ENCODE results near the gene ZNRF2.

ZNRF2 gene

GRCh38 chr7:30249986-30250774 is 34.2 kb upstream of the ZNRF2 start:
- H3K4me3 ChIP-seq (ENCODE audit: extremely low read depth, insufficient read depth, low read length, poor library complexity, severe bottlenecking), result no peak overlapping the region
- no peaks in the 10 kb centered on the region for H3K9me3 ChIP-seq (ENCODE audit: control insufficient read depth, low read length)
- H3K36me3 ChIP-seq (ENCODE audit: control insufficient read depth, insufficient read depth, low read length), result no peaks in the 10 kb centered on the region
- no peaks in the 10 kb centered on the region for H3K4me1 ChIP-seq (ENCODE audit: control insufficient read depth, insufficient read depth, low read length, poor library complexity, severe bottlenecking)
- WGBS, 2 experiments (ENCODE audit: insufficient coverage in 2 of 2), result 71% methylated on average over 1 of the region's 2 CpGs; no CpG with 5 or more reads in 1 of the 2 experiments
- H3K27ac ChIP-seq (ENCODE audit: low read depth, low read length, severe bottlenecking), result no peak overlapping the region

DNA sequence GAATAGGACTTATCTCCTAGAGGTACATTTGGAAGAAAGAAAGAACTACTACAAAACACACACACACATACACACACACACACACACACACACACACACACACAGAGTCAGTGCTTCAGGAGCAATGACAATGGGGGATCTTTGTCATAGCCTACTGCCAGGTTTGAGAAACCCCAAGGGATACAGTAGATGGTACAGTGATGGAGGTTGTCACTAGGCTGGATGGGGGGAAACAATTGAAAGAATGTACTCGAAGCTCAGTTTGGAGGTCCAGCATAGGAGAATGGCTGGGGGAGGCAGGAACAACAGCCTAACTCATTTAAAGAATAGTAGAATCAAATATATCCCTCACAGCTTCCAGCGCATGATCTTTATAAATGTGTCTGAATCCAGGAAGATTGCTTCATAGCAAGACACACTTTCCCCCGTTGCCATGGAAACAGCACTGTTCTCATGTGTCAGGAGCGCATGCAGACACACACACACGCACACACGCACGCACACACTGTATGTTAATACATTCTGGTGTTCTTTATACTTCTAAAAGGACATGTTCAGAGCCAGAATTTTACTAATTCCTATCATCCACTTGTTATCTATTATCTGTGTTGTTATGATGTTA is 32.6 kb upstream of the ZNRF2 start:
- H3K36me3 ChIP-seq (ENCODE audit: control insufficient read depth, insufficient read depth, low read length), result no peaks in the 10 kb centered on the region
- no peaks in the 10 kb centered on the region for H3K9me3 ChIP-seq (ENCODE audit: control insufficient read depth, low read length)
- 100% methylated on average over 2 of the region's 7 CpGs for WGBS, 2 experiments (ENCODE audit: insufficient coverage in 2 of 2)
- no peaks in the 10 kb centered on the region for H3K4me1 ChIP-seq (ENCODE audit: control insufficient read depth, insufficient read depth, low read length, poor library complexity, severe bottlenecking)
- no peak overlapping the region for H3K27ac ChIP-seq (ENCODE audit: low read depth, low read length, severe bottlenecking)
- H3K4me3 ChIP-seq (ENCODE audit: extremely low read depth, insufficient read depth, low read length, poor library complexity, severe bottlenecking), result no peak overlapping the region

DNA sequence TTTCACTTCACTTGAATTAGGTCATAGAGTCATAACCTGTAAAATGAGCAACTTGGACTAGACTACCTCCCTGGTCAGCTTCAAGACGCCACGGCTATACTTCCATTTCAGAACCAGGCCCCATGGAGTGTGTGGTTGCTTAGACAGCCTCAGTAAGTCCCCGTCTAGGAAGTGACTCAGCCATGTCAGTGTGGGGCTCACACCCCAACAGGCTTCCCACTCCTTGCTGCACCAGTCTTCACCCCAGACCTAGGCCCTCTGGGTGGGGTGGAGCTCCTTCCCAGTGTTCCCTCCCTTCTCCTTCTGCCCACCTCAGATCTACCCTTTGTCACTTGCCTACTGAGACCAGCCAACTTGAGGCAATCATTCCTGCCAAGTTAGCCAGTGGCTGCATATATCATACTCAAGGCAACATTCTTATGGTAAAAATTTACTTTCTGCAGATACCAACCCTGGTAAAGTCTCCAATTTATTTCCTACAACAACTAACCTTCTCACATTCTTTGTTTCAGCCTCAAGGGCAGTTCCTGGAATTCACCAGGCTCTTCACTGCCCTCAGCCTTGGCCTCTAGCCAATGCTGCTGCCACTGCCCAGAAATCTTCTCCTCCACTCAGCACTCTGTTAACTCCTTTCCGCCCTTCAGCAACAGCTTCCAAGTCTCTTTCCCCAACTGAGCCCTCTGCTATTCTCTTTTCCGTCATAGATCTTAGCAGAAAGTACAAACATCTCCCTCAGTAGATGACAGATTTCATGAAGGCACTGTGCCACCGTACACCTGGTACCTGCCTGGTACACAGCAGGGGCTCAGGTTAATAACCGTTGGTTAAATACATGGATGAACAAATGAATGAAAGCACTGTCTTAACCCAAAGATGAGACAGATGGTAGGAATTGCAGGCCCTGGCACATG is 31.3 kb upstream of the ZNRF2 start:
- 88 to 92% methylated on average over 7 of the region's 7 CpGs for WGBS, 2 experiments (ENCODE audit: insufficient coverage in 2 of 2)
- no peaks in the 10 kb centered on the region for H3K36me3 ChIP-seq (ENCODE audit: control insufficient read depth, insufficient read depth, low read length)

GRCh38 chr7:30253796-30254165 is 30.6 kb upstream of the ZNRF2 start:
- H3K27ac ChIP-seq (ENCODE audit: low read depth, low read length, severe bottlenecking), result no peak overlapping the region
- 49 to 80% methylated on average over 2 to 3 of the region's 3 CpGs for WGBS, 2 experiments (ENCODE audit: insufficient coverage in 2 of 2)
- no peak overlapping the region for H3K4me3 ChIP-seq (ENCODE audit: extremely low read depth, insufficient read depth, low read length, poor library complexity, severe bottlenecking)
- H3K4me1 ChIP-seq (ENCODE audit: control insufficient read depth, insufficient read depth, low read length, poor library complexity, severe bottlenecking), result no peaks in the 10 kb centered on the region
- no peaks in the 10 kb centered on the region for H3K9me3 ChIP-seq (ENCODE audit: control insufficient read depth, low read length)
- no peaks in the 10 kb centered on the region for H3K36me3 ChIP-seq (ENCODE audit: control insufficient read depth, insufficient read depth, low read length)

More for the DNA sequence above, 31.3 kb upstream of the ZNRF2 start:
- Histone ChIP-seq H3K4me1 (ENCODE audit: control insufficient read depth, insufficient read depth, low read length, poor library complexity, severe bottlenecking) (no peaks in the 10 kb centered on the region), H3K27ac (ENCODE audit: low read depth, low read length, severe bottlenecking) (no peak overlapping the region), H3K4me3 (ENCODE audit: extremely low read depth, insufficient read depth, low read length, poor library complexity, severe bottlenecking) (no peak overlapping the region), H3K9me3 (ENCODE audit: control insufficient read depth, low read length) (no peaks in the 10 kb centered on the region)

GRCh38 chr7:30254248-30254647 is 30.1 kb upstream of the ZNRF2 start:
- no peak overlapping the region for H3K4me3 ChIP-seq (ENCODE audit: extremely low read depth, insufficient read depth, low read length, poor library complexity, severe bottlenecking)
- no peaks in the 10 kb centered on the region for H3K4me1 ChIP-seq (ENCODE audit: control insufficient read depth, insufficient read depth, low read length, poor library complexity, severe bottlenecking)
- H3K9me3 ChIP-seq (ENCODE audit: control insufficient read depth, low read length), result no peaks in the 10 kb centered on the region
- 83 to 97% methylated on average over 3 of the region's 5 CpGs for WGBS, 2 experiments (ENCODE audit: insufficient coverage in 2 of 2)
- no peak overlapping the region for H3K27ac ChIP-seq (ENCODE audit: low read depth, low read length, severe bottlenecking)
- no peaks in the 10 kb centered on the region for H3K36me3 ChIP-seq (ENCODE audit: control insufficient read depth, insufficient read depth, low read length)

GRCh38 chr7:30254717-30255063 is 29.7 kb upstream of the ZNRF2 start:
- H3K9me3 ChIP-seq (ENCODE audit: control insufficient read depth, low read length), result no peaks in the 10 kb centered on the region
- 100% methylated on average over 1 to 3 of the region's 4 CpGs for WGBS, 2 experiments (ENCODE audit: insufficient coverage in 2 of 2)
- H3K36me3 ChIP-seq (ENCODE audit: control insufficient read depth, insufficient read depth, low read length), result no peaks in the 10 kb centered on the region
- no peak overlapping the region for H3K27ac ChIP-seq (ENCODE audit: low read depth, low read length, severe bottlenecking)
- H3K4me3 ChIP-seq (ENCODE audit: extremely low read depth, insufficient read depth, low read length, poor library complexity, severe bottlenecking), result no peak overlapping the region
- H3K4me1 ChIP-seq (ENCODE audit: control insufficient read depth, insufficient read depth, low read length, poor library complexity, severe bottlenecking), result no peaks in the 10 kb centered on the region

GRCh38 chr7:30255064-30255769 is 29.2 kb upstream of the ZNRF2 start:
- H3K4me3 ChIP-seq (ENCODE audit: extremely low read depth, insufficient read depth, low read length, poor library complexity, severe bottlenecking), result no peak overlapping the region
- H3K4me1 ChIP-seq (ENCODE audit: control insufficient read depth, insufficient read depth, low read length, poor library complexity, severe bottlenecking), result no peaks in the 10 kb centered on the region
- no peaks in the 10 kb centered on the region for H3K36me3 ChIP-seq (ENCODE audit: control insufficient read depth, insufficient read depth, low read length)
- H3K27ac ChIP-seq (ENCODE audit: low read depth, low read length, severe bottlenecking), result no peak overlapping the region
- no peaks in the 10 kb centered on the region for H3K9me3 ChIP-seq (ENCODE audit: control insufficient read depth, low read length)
- WGBS, 2 experiments (ENCODE audit: insufficient coverage in 2 of 2), result 100% methylated on average over 1 of the region's 4 CpGs; no CpG with 5 or more reads in 1 of the 2 experiments

DNA sequence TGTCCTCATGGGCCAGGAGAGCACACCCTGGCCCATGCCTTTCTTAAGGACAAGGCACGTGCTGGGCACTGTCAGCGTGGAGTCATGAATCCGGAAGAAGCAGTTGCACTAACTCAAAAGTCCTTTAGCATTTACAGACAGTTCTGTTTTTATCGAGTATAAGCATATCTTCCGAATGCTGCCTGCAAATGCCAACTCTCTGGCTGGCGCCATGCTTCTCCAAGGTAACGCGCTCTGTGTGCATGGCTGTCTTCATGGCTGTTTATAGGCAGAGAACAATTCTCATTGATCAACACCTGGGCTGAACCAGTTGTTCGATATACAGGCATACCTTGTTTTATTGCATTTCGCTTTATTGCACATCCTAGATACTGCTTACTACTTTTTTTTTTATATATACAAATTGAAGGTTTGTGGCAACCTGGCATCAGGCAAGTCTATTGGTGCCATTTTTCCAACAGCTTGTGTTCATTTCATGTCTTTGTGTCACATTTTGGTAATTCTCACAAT is 28.0 kb upstream of the ZNRF2 start:
- H3K36me3 ChIP-seq (ENCODE audit: control insufficient read depth, insufficient read depth, low read length), result no peaks in the 10 kb centered on the region
- no peaks in the 10 kb centered on the region for H3K9me3 ChIP-seq (ENCODE audit: control insufficient read depth, low read length)
- WGBS, 2 experiments (ENCODE audit: insufficient coverage in 2 of 2), result 81 to 87% methylated on average over 8 of the region's 10 CpGs
- no peak overlapping the region for H3K27ac ChIP-seq (ENCODE audit: low read depth, low read length, severe bottlenecking)
- no peaks in the 10 kb centered on the region for H3K4me1 ChIP-seq (ENCODE audit: control insufficient read depth, insufficient read depth, low read length, poor library complexity, severe bottlenecking)
- H3K4me3 ChIP-seq (ENCODE audit: extremely low read depth, insufficient read depth, low read length, poor library complexity, severe bottlenecking), result no peak overlapping the region

- no peak overlapping the region for H3K4me3 ChIP-seq (ENCODE audit: extremely low read depth, insufficient read depth, low read length, poor library complexity, severe bottlenecking)
- no peaks in the 10 kb centered on the region for H3K4me1 ChIP-seq (ENCODE audit: control insufficient read depth, insufficient read depth, low read length, poor library complexity, severe bottlenecking)
- WGBS, 2 experiments (ENCODE audit: insufficient coverage in 2 of 2), result no CpG with 5 or more reads among the region's 1 CpG
- H3K36me3 ChIP-seq (ENCODE audit: control insufficient read depth, insufficient read depth, low read length), result no peaks in the 10 kb centered on the region
- H3K27ac ChIP-seq (ENCODE audit: low read depth, low read length, severe bottlenecking), result no peak overlapping the region
- H3K9me3 ChIP-seq (ENCODE audit: control insufficient read depth, low read length), result no peaks in the 10 kb centered on the region
Observed at GRCh38 chr7:30260246-30260768, 24.1 kb upstream of the ZNRF2 start.
